Posterior cingulate gyrus (tissue), 11 donors: ENCODE data around the gene SERPINB2.
"Not testable (repeated sequence)": the region's sequence is repeated elsewhere in the genome, so short reads cannot be mapped to it uniquely, and the experiment has no call there.

Experiments used
- DNase-seq, 10 donors: peaks; one replicate each; pipeline versions ENCODE4 v3.0.0 to v3.0.0-alpha.2; 2020 to 2021; ENCODE audit warnings: mixed read lengths in 3 of 10
- intact Hi-C: fragments of 100-400 bp; cut with DNase I; formaldehyde crosslinking; loops from one replicate; pipeline ENCODE4 v1.15.1; 2023

SERPINB2 gene

GRCh38 chr18:63930773-63931354, 43.4 kb downstream of the SERPINB2 start:
- no peak for DNase-seq
- intact Hi-C loops, result no loop called here

DNA sequence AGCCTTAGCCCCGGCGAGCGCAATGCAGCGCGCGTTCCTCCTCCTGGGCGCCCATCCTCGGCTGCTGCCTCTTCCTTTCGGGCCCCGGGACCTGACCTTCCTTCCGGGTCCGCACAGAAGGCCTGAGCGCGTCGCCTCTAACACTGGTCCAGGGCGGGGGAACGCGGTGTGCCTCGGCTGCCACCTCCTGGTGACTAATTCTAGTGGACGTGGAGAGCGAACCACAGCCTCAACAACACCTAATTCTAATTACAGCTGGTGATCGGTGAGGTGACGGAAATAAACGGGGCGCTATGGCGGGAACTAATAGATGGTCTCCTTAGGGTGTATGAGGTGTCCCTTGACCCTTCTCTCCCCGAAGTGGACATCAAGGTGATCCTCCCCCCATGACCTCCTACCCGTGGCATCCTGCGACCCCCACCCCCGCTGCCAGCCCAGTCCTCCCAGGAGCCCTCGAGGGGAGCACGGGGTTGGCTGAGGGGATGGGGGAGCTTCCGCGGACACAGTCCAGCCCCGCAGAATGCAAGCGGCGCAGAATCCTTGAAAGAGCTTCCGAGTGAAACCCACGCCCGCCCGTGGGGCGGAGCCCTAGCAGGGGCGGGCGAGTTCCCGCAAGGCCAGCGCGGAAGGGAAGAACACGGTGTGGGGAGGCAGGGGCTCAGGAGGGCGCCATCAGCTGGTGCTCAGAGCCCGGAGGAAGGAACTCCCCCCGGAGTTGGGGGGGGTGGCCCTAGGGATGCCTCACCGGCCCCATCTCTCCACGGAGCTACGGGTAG, 48.8 kb downstream of the SERPINB2 start:
- DNase-seq, result peak; percentile 36 to 95 (median 76)
- intact Hi-C loops, result loop anchor here (5.0 kb wide), 2 partner anchors 109 to 419 kb away; no protein-coding TSS in a partner anchor

GRCh38 chr18:63936932-63937393, 49.5 kb downstream of the SERPINB2 start:
- intact Hi-C loops, result loop anchor here (5.0 kb wide), 2 partner anchors 110 to 420 kb away; no protein-coding TSS in a partner anchor
- DNase-seq, result peak in 1 of 10 donors; percentile 54

GRCh38 chr18:63940008-63940407, 52.5 kb downstream of the SERPINB2 start:
- intact Hi-C loops, result no loop called here
- DNase-seq, result peak in 2 of 10 donors; percentile 61 to 74

GRCh38 chr18:63940543-63941050, 53.1 kb downstream of the SERPINB2 start:
- intact Hi-C loops, result not testable (repeated sequence)
- DNase-seq, result peak in 1 of 10 donors; percentile 58

- no peak for DNase-seq
- intact Hi-C loops, result no loop called here
Observed at GRCh38 chr18:63947051-63947790, 59.7 kb downstream of the SERPINB2 start.

DNA sequence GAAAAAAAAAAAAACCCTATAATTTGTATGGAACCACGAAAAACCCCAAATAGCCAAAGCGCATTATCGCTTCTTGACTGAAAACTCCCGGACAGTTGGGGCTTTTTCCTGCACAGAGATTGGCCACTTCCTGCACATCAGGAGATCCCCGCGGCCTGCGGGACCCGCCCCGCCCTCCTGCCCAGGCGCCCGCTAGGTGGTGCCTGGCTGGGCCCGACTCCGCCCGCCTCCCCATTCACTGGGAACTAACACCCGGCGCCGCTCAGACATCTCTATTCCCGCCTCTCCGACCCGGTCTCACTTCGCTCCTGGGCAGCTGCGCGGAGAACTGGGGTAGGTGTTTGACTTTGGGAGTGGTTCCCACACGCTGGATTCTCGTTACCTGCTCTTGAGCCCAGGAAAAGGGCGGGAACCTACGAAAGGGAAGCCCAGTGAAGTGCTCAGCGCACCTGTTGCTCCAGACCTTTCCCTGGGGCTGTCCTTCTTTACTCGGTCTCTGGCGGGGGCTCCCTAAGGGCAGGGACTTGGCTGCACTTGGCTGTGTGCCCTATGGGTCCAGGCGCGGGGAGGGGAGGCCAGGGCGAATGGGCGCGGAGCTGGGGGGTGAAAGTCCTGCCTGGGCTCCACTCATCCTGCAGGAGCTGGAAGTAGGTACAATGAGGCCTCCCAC, 61.7 kb downstream of the SERPINB2 start, which contains the start of gene HMSD:
HMSD (plus strand) TSS at position 234 of the 670 bp plus-strand sequence. CDS start 4,155 bp downstream, outside the sequence.
- intact Hi-C loops, result no loop called here
- DNase-seq, result peak in 9 of 10 donors; percentile 33 to 94 (median 63)

DNA sequence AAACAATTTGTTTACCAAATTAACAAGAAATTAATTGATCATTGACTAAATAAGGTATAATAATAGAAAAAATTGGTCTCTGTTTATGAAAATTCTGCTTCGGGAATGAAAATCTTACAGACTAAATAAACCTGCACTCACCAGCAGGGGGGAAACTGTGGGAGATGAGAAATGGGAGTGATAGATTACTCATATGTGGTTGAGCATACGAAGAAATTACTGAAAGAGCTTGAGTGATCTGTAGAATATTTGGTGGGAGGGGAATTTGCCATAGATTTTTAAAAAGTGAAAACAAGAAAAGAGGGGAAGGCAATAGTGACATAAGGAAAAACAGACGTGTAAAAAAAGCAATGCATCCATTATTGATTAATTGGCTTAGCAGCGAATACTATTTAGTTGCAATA, 63.8 kb downstream of the SERPINB2 start:
- intact Hi-C loops, result no loop called here
- DNase-seq, result no peak
